ENCODE measurements around the gene DDX23.
"Not testable (repeated sequence)": the region's sequence is repeated elsewhere in the genome, so short reads cannot be mapped to it uniquely, and the experiment has no call there.

DDX23 gene

DNA sequence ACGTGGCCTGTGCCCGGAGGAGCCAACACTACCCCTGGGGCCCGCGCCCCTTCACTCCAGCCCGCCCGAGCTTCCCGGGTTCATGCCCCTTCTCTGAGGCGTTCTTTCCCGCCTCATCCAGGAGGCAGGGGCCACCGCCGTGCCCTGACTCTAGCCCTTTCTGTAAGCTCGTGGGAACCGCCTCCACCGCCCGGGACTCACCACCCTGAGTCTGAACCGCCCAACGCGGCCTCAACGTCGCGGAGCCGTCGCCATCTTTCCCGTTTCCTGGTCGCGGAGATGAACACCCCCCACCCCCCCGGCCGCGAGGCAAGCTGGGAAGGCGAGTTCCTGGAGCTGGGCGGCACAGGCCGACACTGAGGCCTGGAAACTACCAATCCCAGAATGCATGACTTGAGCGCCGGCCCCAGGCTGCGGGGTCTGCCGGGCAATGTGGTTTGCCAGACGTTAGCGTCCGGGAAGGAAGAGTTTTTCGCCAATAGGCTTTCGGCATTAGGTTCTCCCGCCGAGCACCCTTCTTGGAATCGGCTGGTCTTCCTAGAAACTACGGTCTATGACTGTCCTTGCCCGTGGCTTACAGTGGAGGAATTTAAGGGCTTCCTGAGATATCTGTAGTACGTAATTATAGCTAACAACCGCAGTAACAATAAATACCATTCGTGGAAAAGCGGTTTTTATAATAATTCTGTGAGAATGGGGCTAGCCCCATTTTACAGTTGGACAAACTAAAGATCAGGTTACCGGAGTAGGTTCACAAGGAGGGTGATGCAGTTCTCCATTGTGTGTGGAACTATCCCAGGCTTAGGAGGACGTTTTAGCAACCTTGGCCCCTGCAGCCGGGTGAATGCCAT is at the start of gene DDX23:
DDX23 (minus strand) TSS at position 281 of the 851 bp plus-strand sequence. CDS start 6,381 bp downstream, outside the sequence.
- peak; percentile 83 to 92 (median 86) for DNase-seq

DNA sequence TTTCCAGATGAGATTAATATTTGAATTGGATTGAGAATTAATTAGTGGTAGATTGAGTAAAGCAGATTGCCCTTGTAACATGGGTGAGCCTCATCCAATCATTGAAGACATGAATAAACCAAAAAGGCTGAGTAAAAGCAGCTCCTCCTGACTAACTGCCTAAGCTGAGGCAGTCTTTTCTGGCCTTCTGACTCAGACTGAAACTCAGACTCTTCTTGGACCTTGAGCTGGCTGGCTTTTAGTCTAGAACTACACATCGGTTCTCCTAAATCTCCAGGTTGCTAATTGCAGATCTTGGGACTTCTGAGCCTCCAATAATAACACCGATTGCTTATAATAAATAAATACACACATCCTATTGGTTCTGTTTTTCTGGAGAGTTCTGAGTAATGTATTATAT is 49.3 kb upstream of the DDX23 start:
- no peak for DNase-seq

DNA sequence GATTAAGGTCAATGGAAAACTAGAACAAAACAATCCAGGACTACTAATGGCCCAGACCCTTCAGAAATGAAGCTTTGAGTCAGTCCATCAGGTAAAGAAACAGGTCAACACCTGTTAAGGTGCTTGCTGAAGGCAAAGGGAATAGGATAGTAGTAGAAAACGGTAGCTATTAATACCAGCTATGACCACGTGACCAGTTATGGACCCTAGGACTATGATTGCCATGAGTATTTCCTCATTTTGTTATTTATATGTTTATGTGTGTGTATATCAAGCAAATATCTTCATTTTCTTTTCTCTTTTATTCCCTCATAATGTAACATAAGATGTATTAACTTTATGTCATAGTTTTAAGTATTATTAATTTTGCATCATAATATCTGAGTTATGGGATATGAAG is 47.7 kb upstream of the DDX23 start:
- no peak for DNase-seq

DNA sequence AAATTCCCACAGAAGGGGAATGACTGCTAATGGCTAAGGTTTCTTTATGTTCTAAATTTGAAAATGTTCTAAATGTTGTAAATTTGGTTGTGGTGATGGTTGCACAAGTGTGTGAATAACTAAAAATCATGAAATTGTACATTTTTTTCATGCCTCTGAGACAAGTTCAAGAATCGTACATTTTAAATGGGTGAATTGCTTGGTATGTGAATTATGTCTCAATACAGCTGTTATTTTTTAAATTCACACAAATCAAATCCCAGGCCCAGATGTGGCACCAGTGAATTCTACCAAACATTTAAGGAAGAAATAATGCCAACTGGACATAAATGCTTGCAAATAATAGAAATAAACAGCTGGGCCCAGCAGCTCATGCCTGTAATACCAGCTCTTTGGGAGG is 42.3 kb upstream of the DDX23 start:
- no peak for DNase-seq

DNA sequence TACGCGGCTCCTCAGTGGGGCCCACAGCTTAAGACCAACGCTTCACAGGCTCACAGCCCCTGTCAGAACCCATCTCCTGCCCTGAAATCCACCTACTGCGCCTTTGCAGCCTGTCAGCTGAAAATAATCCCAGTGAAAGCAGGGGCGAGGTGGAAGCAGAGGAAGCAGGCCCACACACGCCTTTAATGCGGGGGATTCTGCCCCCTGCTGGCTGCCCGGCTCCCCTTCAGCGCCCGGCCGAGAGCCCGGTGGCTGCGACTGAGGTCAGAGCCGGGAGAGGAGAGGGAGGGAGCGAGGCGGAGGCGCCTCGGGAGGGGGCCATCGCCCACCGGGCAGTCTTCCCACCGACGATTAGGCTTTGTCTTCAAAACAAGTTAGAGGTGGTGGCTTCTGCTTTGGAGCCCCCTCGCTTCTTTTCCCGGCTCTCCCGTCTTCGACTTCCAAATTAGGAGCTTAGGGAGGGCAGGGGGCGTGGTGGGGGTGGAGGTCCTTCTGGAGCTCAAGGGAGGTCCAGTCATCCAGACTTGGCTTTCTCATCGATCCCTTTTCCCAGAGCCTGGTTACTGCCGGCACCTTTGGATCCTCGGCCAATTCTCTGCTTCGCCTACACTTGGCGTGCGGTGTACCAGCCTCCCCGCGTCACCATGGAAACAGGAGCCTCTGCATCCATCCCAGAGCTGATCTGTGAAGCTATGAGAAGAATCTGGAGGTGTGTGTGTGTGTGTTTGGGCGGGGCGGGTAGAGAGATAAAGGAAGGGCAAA is 38.9 kb upstream of the DDX23 start:
- peak; percentile 34 to 68 (median 49) for DNase-seq

DNA sequence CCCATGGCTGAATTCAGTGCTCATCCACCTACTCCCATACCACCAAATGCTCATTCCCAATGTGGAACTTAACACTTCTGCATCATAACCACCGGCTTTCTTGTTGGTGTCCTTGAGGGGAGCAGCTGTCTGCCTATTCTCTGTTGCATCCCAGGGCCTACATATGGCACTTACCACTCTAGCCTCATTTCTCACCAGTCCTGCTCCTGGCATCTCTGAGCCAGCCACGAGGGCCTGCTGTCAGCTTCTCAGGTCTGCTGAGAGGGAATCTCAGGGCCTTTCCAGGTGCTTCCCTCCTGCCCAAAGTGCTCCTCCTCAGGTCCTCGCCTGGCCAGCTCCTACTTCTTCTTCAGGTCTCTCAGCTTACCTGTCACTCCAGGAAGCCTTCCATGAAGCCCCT is 37.7 kb upstream of the DDX23 start:
- no peak for DNase-seq

DNA sequence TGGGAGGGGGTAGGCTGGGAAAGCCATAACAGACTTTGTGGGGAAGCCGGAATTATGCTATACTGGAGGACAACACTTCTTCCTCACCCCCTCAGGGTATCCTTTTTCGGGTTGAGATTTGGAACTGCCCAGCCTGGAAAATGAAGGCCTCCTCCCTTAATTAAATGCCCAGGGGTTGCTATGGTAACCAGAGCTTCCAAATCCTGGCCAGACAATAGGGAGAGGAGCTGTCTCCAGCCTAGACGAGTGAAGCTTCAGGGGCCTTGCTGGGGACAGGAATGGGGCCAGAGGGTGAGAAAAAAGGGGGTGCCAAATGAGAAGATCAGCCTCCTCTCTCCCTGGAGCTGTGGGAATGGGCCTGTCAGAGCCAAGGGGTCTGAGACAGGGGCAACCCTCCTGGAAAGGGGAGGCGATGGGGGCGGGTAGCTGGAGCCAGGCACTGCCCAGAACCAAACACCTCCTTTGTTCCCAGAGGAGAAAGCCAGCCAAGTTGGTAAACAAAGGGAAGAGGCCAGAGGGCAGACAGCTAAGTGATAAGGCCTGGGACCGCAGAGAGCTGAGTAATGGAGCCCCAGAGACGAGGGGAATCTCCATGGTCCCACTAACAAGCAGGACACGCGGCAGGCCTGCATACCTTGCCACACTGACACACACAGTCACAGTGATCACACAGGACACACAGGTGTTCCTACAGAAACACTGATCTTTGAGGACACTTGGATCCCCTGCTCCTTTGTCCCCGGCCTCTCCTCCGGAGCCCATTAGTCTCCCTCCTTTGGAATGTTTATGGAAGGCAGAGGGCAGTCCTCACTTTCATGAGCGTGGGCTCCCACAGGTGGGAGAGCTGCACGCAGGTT is 31.6 kb upstream of the DDX23 start:
- DNase-seq, result no peak

DNA sequence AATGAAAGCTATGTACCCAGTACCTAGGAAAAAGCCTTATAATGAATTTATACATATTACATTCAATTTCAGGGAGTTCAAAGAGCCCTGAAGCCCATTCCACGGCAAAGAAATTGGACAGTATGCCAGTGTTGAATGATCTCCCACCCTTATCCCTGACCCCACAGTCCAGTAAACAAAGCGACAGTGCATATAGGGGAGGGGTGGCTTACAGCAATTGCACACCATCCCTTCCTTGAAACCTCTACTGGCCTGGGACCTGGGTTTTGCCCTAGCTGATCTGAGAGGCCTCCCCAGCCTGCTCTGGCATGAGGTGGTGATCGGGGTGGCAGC is 31.0 kb upstream of the DDX23 start:
- no peak for DNase-seq

DNA sequence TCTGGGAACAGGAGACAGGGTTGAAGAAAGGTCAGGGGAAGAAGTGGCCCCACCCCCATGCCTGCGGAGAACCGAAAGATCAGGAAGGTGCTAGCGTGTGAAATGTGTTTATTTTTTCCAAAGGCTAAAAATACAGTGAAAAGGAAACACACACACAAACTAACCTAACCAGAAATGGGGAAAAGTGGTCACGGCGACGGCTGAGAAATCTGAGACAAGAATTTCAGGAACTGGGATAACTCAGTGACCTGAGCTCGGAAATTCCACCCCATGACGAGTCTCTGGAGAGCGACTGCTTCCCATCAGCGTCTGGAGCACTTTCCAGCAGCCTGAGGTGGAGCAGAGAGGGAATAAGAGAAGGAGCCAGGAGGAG is 30.3 kb upstream of the DDX23 start:
- no peak for DNase-seq

DNA sequence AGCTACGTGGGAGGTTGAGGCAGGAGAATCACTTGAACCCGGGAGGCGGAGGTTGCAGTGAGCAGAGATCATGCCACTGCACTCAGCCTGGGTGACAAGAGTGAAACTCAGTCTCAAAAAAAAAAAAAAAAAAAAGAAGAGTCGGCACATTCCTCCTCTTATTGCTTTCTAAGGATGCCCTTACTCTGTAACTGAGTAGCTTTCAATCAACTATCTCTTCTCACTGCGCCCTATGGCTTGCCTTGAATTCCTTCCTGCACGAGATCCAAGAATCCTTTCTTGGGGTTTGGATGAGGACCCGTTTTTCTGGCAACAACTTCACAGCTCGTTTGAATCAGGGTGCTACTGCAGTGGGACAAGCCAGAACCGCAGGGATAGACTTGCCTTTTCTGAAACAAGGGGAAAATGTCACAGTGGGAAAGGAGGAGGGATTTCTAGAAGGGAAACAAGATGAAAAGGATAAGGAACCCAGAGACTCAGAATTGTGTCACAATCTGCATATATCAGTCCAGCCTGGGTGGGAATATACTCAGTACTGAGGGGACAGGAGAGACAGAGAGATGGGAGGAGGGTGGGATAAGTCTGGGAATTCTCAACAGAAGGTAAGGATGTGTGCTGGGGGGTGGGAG is 29.8 kb upstream of the DDX23 start:
- DNase-seq, result no peak

DNA sequence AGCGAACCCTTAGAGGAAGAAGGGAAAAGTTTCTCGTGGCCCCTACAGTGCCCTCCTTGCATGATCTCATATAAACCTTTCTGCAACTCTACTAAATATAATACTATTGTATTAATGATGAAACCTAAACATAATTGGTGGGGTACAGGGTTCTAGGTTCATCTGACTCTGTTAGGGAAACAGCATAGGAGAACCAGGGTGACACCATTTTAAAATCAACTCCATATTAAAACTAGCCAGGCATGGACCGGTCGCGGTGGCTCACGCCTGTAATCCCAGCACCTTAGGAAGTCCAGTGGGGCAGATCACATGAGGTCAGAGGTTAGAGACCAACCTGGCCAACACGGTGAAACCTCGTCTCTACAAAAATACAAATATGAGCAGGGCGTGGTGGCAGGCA is 28.7 kb upstream of the DDX23 start:
- DNase-seq, result no peak

DNA sequence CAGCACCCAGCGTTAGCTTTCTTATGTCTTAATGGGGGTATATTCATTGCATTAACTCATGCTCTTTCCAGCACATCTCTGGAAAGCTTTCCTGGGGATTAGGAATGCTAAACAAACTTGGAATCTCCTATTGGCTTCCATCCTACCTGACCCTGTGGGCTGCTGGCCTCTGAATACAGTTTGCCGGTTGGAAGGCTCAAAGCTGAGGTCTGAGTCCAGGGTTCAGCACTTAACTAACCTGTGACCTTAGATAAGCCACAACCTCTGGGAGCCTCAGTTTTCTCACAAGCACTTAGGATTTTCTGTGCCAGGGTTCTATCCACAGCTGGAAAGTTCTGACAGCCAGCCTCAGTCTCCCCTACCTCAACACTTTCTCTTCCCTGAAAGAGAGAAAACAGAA is 26.6 kb upstream of the DDX23 start:
- DNase-seq, result no peak

DNA sequence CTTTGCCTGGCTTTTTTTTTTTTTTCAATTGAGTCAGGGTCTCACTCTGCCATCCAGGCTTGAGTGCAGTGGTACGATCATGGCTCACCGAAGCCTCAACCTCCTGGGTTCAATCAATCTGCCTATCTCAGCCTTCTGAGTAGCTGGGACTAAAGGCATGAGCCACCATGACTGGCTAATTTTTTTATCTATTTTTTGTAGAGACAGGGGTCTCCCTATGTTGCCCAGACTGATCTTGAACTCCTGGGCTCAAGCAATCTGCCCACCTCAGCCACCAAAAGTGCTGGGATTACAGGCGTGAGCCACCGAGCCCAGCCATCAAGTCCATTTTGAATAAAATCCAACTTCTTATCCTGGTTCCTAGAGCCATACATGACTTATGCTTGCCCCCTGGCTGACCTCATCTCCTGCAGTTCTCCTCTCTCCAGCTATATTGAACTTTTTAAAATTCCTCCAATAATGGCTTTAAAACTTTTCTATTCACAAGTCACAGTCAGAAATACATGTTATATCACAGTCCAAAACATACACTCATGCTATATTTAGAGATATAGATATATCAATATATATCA is 24.1 kb upstream of the DDX23 start:
- DNase-seq, result no peak

DNA sequence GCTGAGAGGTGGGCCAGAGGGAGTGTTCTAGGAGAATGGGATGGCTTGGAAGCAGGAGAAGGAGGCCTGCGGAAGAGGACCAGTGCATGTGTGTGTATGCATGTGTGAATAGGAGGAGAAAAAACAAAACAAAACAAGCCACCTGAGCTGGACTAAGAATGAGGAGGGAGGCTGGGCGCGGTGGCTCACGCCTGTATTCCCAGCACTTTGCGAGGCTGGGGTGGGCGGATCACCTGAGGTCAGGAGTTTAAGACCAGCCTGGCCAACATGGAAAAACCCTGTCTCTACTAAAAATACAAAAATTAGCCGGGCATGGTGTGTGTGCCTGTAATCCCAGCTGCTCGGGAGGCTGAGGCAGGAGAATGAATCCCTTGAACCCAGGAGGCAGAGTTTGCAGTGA is 21.6 kb upstream of the DDX23 start:
- DNase-seq, result not testable (repeated sequence)

DNA sequence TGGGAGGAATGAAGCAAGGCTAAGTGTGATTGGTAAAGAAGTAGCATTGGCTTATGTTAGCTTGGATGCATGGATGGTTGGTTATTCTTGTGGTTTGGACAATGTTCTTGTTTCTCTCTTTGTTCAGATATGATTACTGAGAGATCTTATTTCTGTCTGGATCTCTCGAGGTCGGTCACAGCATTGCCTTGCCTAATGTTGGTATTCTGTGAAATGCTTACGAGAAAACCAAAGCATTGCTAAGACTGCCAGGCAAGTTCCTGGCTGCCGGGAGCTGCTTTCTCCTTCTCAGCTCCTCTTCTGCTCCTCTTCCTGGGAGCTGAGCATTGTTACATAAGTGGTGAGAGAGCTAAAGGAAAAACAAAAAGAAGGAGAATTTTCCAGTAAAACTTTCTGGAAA is 21.1 kb upstream of the DDX23 start:
- DNase-seq, result no peak

DNA sequence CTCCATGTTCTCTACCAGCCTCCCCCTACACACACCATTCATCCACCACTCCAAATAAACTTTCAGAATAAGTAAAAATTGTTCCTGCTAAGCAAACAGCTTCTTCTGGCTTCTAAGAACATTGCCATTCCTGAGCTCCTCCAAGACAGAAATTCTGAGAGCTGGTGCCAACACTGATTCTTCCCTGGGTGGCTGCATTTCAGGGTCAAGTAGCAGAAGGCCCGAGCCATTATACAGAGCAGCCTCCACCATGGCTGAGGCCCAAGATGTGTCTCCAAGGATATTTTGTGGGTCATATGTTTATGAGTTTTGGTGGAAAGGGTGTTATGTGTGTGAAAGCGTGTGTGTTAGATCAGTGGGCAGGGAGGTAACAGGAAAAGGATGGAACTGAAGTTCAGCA is 17.2 kb upstream of the DDX23 start:
- DNase-seq, result no peak

DNA sequence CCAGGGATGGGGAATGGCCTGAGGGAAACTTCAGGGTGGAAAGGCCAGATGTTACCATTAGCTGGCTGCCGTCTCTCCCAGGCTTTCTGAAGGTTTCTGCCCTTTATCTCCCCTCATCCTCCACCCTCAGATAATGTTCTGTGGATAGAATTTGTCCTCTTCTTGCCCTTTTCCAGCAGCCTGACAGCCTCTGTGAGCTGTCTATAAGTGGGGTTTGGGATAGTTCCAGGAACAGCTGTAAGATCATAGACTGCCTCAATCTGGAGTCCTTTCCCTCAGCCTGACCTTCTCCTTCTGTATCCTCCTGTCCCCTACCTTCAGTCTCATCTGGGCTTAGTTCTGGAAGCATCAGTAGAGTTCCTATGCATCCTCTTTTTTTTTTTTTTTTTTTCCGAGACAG is 16.5 kb upstream of the DDX23 start:
- DNase-seq, result no peak

DNA sequence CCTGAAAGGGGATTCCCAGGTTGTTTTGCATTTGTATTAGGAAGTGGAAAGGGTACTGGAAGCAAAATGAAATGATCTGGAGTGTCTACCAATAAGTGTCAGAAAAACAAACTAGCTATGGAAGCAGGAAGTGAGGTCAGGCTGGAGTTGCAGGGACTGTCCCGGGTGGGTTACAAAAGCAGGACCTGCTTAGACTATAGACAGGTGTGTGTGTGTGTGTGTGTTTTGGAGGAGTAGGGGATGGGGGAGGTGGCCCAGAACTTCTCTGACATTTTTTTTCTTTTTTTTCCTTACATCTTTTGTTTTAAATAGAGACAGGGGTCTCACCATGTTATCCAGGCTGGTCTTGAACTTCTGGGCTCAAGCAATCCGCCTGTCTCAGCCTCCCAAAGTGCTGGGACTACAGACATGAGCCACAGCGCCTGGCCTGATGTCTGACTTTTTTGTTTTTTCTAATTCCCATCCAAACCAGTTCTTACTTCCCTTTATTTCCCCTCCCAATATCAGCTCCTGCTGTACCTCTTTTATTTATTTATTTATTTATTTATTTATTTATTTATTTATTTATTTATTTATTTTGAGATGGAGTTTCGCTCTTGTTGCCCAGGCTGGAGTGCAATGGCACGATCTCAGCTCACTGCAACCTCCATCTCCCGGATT is 14.2 kb upstream of the DDX23 start:
- no peak for DNase-seq

DNA sequence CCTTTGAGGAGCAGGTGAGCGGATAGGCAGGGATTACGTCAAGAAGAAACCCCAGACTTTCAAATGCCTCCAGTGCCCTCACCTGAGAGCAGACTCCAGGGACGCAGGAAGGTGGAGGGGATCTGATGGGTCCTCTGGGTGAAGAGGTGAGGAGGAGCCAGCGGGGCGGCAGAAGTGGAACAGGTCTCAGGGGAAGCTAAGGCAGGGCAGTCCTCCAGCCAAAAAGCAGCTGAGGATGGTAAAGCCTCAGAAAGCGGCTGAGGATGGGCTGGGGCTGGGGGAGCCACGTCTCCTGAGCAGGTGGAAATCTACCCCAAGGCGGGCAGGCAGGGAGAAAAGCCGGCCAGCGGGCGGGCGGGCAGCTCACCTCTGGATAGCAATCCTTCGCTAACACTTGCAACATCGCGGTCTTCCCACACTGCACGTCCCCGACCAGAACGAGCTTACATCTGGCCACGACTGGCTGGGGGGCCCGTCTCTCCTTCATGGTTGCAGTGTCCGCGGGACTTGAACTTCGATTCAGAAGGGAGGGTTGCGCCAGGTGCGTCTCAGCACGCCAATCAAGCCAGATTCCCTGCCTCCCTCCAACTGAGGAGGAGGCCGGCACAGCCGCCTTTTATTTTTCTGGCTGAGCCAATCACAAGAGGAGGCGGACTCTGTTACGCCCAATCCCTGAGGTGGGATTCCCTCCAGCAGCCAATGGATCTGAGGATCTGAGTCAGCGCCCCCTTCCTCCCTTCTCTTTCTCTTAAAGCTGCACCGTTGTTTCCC is 13.5 kb upstream of the DDX23 start, which contains the start of gene RND1:
RND1 (minus strand) TSS at position 590 of the 771 bp plus-strand sequence; CDS start at position 487, 103 bp downstream.
- DNase-seq, result peak; percentile 52 to 68 (median 60)

DNA sequence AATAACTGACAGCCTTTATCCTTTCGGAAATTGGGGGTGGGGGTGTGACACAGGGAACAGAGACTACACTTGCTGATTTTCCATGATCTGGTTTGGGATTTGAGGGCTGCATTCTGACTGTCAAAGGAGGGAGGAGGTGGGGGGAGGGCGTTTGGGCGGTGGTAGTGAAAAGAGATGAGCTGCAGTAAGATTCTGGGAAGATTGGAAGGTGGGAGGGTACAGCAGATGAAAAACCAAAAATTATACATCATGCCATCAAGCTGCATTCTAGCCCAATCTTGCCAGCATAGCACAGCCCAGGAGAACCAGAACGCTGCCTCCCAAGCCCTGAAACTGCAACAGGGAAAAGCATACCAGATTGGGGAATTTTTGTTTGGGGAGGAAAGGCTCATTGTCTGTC is 11.3 kb upstream of the DDX23 start:
- DNase-seq, result no peak

DNA sequence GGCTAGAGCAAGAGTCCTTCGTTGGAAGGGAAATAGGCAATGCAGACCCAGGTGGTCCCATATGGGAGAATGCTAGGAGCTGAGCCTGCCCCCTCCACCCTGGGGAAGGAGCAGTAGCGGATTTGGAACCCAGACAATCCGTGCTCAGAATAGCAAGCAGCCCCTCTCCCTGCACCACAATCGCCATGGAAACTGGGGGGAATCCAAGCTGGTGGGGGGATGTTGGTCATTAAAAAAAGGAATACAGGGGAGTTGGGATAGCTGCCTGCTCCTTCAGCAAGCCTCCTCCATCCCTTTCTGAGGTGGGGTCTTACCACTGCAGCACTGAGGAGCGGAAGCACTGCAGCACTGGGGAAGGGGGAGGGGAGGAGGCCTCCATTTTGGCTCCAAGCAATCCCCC is 10.8 kb upstream of the DDX23 start:
- DNase-seq, result no peak

Data from activated naive CD4-positive, alpha-beta T cell (primary cell).